ENCODE measurements around the gene FLNB.

The FLNB gene, protein sequence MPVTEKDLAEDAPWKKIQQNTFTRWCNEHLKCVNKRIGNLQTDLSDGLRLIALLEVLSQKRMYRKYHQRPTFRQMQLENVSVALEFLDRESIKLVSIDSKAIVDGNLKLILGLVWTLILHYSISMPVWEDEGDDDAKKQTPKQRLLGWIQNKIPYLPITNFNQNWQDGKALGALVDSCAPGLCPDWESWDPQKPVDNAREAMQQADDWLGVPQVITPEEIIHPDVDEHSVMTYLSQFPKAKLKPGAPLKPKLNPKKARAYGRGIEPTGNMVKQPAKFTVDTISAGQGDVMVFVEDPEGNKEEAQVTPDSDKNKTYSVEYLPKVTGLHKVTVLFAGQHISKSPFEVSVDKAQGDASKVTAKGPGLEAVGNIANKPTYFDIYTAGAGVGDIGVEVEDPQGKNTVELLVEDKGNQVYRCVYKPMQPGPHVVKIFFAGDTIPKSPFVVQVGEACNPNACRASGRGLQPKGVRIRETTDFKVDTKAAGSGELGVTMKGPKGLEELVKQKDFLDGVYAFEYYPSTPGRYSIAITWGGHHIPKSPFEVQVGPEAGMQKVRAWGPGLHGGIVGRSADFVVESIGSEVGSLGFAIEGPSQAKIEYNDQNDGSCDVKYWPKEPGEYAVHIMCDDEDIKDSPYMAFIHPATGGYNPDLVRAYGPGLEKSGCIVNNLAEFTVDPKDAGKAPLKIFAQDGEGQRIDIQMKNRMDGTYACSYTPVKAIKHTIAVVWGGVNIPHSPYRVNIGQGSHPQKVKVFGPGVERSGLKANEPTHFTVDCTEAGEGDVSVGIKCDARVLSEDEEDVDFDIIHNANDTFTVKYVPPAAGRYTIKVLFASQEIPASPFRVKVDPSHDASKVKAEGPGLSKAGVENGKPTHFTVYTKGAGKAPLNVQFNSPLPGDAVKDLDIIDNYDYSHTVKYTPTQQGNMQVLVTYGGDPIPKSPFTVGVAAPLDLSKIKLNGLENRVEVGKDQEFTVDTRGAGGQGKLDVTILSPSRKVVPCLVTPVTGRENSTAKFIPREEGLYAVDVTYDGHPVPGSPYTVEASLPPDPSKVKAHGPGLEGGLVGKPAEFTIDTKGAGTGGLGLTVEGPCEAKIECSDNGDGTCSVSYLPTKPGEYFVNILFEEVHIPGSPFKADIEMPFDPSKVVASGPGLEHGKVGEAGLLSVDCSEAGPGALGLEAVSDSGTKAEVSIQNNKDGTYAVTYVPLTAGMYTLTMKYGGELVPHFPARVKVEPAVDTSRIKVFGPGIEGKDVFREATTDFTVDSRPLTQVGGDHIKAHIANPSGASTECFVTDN (N-terminal part only)

DNA sequence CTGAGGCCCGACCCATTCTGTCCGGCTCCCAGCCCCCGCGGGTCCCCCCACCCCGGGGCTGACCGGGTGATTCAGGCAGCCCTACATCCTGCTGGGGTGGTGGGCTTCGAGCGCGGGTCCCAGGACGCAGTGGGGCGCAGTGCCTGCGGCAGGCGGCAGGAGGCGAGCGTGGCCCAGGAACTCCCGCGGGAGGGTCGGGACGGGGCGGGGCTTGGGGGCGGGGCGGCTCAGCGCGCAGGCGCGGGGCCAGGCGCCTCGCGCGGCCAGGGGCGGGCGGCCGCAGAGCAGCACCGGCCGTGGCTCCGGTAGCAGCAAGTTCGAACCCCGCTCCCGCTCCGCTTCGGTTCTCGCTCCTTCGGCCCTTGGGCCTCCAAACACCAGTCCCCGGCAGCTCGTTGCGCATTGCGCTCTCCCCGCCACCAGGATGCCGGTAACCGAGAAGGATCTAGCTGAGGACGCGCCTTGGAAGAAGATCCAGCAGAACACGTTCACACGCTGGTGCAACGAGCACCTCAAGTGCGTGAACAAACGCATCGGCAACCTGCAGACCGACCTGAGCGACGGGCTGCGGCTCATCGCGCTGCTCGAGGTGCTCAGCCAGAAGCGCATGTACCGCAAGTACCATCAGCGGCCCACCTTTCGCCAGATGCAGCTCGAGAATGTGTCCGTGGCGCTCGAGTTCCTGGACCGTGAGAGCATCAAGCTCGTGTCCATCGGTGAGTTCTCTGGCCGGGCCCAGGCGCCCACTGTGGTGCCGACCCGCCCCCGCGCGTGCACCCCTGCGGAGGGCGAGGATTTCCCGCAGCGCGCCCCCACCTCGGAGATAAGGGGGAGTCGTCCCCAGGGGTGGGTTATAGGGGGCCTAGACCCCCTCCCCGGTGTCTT is at the start of gene FLNB:
Gene FLNB, plus strand, starts transcription at position 282 of the 885 bp plus-strand sequence. Its CDS starts 143 bp downstream, at position 425.
- TF ChIP-seq ZFP3 (CRISPR knock-in tag; IDR thresholded peaks at IDR 0.05) (0 out of 2 replicates have a peak, but pooled peaks have one; percentile 31), ISL1 (CRISPR knock-in tag; IDR thresholded peaks at IDR 0.05) (no peak), BACH2 (CRISPR knock-in tag; IDR thresholded peaks at IDR 0.05; ENCODE audit: borderline replicate concordance) (no peak), ZFP30 (CRISPR knock-in tag; IDR thresholded peaks at IDR 0.05) (no peak)
- TF ChIP-seq, protein P1, sequence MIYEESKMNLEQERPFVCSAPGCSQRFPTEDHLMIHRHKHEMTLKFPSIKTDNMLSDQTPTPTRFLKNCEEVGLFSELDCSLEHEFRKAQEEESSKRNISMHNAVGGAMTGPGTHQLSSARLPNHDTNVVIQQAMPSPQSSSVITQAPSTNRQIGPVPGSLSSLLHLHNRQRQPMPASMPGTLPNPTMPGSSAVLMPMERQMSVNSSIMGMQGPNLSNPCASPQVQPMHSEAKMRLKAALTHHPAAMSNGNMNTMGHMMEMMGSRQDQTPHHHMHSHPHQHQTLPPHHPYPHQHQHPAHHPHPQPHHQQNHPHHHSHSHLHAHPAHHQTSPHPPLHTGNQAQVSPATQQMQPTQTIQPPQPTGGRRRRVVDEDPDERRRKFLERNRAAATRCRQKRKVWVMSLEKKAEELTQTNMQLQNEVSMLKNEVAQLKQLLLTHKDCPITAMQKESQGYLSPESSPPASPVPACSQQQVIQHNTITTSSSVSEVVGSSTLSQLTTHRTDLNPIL (CRISPR knock-in tag; IDR thresholded peaks at IDR 0.05; ENCODE audit: low read depth), result no peak
- TF ChIP-seq, protein P2, sequence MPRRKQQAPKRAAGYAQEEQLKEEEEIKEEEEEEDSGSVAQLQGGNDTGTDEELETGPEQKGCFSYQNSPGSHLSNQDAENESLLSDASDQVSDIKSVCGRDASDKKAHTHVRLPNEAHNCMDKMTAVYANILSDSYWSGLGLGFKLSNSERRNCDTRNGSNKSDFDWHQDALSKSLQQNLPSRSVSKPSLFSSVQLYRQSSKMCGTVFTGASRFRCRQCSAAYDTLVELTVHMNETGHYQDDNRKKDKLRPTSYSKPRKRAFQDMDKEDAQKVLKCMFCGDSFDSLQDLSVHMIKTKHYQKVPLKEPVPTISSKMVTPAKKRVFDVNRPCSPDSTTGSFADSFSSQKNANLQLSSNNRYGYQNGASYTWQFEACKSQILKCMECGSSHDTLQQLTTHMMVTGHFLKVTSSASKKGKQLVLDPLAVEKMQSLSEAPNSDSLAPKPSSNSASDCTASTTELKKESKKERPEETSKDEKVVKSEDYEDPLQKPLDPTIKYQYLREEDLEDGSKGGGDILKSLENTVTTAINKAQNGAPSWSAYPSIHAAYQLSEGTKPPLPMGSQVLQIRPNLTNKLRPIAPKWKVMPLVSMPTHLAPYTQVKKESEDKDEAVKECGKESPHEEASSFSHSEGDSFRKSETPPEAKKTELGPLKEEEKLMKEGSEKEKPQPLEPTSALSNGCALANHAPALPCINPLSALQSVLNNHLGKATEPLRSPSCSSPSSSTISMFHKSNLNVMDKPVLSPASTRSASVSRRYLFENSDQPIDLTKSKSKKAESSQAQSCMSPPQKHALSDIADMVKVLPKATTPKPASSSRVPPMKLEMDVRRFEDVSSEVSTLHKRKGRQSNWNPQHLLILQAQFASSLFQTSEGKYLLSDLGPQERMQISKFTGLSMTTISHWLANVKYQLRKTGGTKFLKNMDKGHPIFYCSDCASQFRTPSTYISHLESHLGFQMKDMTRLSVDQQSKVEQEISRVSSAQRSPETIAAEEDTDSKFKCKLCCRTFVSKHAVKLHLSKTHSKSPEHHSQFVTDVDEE (CRISPR knock-in tag; IDR thresholded peaks at IDR 0.05), result 0 out of 2 replicates have a peak, but pooled peaks have one; percentile 27
- ATAC-seq, result peak; percentile 76

DNA sequence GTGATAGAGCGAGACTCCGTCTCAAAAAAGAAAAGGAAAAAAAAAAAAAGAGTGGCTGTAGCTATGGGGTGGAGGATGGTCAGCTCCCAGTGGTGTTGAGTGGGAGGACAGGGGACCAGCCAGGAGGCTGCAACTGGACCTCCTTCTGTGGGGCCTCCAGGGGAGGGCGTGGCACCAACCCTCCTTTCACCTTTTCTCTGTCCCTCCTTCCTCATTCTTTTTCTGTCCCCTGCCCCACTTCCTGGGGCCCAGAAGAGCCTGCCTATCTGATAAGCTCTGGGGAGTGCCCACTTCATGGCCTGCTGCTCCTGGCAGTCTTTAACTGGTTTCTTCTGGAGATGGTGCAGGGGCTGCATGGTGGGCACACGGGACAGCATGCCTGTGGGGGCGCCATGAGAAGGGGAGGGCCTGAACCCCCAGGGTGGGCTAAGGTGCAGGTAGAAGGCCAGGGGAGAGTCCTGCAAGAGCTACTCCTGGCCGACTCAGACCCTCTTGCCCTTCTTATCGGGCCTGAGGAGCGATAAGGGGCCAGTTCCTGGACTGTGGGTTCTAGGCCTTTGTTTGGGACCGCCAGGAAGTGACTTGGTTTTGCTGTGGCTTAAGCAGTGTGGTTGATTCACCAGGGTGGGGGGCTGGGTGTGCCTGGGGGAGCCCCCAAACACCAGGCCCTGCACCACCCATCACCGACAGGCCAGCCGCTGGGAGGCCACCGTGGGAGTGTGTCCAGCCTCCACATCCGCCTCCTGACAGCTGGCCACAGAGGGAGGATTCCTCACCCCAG is 49.4 kb upstream of the FLNB start:
- ATAC-seq, result no peak
- TF ChIP-seq ZNF70 (CRISPR knock-in tag; IDR thresholded peaks at IDR 0.05) (no peak), SNAI2 (CRISPR knock-in tag; IDR thresholded peaks at IDR 0.05) (no peak), ARNTL (CRISPR knock-in tag; IDR thresholded peaks at IDR 0.05; ENCODE audit: borderline replicate concordance, low read depth) (no peak), ZNF8 (CRISPR knock-in tag; IDR thresholded peaks at IDR 0.05) (no peak)

DNA sequence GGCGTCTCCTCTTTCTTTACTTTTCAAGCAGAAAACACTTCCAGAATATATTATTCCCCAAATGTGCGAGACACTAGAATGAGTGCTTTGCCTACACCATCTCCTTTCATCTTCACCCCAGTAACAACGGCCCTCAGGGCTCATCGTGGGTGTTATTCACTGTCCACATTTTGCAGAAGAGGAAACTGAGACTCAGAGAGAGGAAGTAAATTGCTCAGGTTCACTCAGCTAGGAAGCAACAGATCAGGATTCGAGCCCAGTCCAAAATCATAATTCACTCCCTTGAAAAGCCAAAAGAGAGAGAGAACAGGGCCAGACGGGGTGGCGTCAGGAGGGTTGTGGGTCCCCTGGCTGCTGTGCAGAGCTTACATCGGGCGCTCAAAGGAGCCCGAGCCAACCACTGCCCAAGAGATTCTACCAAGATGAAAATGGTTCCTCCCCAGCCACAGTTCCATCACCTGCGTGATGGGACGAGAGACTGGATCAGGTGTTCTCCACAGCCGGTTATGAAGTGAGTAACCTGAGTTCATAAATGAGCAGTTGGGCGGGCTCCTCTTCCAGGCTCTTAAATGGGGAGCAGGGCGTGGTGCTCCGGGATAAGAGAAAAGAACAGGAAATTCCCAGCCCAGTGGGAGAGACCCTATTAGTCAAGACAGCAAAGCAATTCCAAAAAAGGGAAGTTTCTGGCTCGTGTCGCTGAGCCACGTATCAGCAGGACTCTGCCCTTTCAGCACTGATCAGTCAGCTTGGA is 48.6 kb upstream of the FLNB start:
- no peak for ATAC-seq
- TF ChIP-seq RARB (CRISPR knock-in tag; IDR thresholded peaks at IDR 0.05) (no peak), PPARA (CRISPR knock-in tag; IDR thresholded peaks at IDR 0.05; ENCODE audit: borderline replicate concordance) (no peak), TOX (CRISPR knock-in tag; IDR thresholded peaks at IDR 0.05; ENCODE audit: borderline replicate concordance) (no peak), GLIS3 (CRISPR knock-in tag; IDR thresholded peaks at IDR 0.05) (no peak), ZNF70 (CRISPR knock-in tag; IDR thresholded peaks at IDR 0.05) (no peak), OSR1 (CRISPR knock-in tag; IDR thresholded peaks at IDR 0.05) (no peak), ARNTL (CRISPR knock-in tag; IDR thresholded peaks at IDR 0.05; ENCODE audit: borderline replicate concordance, low read depth) (no peak), ZNF8 (CRISPR knock-in tag; IDR thresholded peaks at IDR 0.05) (no peak), TCF4 (CRISPR knock-in tag; IDR thresholded peaks at IDR 0.05; ENCODE audit: borderline replicate concordance) (no peak), ESRRG (CRISPR knock-in tag; IDR thresholded peaks at IDR 0.05) (no peak), ZC3H10 (CRISPR knock-in tag; IDR thresholded peaks at IDR 0.05) (no peak), ISL1 (CRISPR knock-in tag; IDR thresholded peaks at IDR 0.05) (no peak)
- TF ChIP-seq, protein P3, sequence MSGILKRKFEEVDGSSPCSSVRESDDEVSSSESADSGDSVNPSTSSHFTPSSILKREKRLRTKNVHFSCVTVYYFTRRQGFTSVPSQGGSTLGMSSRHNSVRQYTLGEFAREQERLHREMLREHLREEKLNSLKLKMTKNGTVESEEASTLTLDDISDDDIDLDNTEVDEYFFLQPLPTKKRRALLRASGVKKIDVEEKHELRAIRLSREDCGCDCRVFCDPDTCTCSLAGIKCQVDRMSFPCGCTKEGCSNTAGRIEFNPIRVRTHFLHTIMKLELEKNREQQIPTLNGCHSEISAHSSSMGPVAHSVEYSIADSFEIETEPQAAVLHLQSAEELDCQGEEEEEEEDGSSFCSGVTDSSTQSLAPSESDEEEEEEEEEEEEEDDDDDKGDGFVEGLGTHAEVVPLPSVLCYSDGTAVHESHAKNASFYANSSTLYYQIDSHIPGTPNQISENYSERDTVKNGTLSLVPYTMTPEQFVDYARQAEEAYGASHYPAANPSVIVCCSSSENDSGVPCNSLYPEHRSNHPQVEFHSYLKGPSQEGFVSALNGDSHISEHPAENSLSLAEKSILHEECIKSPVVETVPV (CRISPR knock-in tag; IDR thresholded peaks at IDR 0.05), result no peak
- TF ChIP-seq, protein P1 (CRISPR knock-in tag; IDR thresholded peaks at IDR 0.05; ENCODE audit: low read depth), result no peak
- TF ChIP-seq, protein P2 (CRISPR knock-in tag; IDR thresholded peaks at IDR 0.05), result no peak

Measured in SK-N-SH treated with all-trans-retinoic acid at 6 μM for 48 hours (cell line).